GM23338 (cell line): ENCODE results near the gene MAP1LC3B. TPM values are rescaled to one million over a fixed set of nuclear protein-coding genes. Genes with fewer than 3 reads are reported as not detected.
A peak's percentile ranks its signal among the peaks of the same experiment; 100 is the strongest.

ENCODE experiments used
- ATAC-seq: fragments of 200-7000 bp; cut with Tn5 transposase; 3 replicates; pipeline ENCODE4 v1.9.1; 2020
- DNase-seq: peaks from one replicate; pipeline ENCODE4 v3.0.0-alpha.2; 2015; ENCODE audit warnings: low spot score
- H2AFZ ChIP-seq: fragments of 200-600 bp; sonication (generic); 2 replicates; pipeline ENCODE4 v1.8.0; 2016; ENCODE audit warnings: antibody characterized with exemption, mild to moderate bottlenecking, moderate library complexity
- H3F3A ChIP-seq: fragments of 200-600 bp; sonication (generic); replicated peaks from 2 replicates; pipeline ENCODE4 v1.8.0; 2017; ENCODE audit warnings: antibody characterized with exemption, mixed run types, low read depth
- H3K27ac ChIP-seq: fragments of 200-600 bp; sonication (generic); 2 replicates; pipeline ENCODE4 v1.6.1; 2016; ENCODE audit warnings: low read depth
- H3K27me3 ChIP-seq: fragments of 200-600 bp; sonication (generic); 2 replicates; pipeline ENCODE4 v1.8.0; 2016; ENCODE audit warnings: mild to moderate bottlenecking, mixed run types, moderate library complexity; ENCODE audit not compliant: insufficient read depth
- H3K36me3 ChIP-seq: fragments of 200-600 bp; sonication (generic); 2 replicates; pipeline ENCODE4 v1.8.0; 2016; ENCODE audit warnings: mild to moderate bottlenecking; ENCODE audit not compliant: insufficient read depth
- H3K4me1 ChIP-seq: fragments of 200-600 bp; sonication (generic); 2 replicates; pipeline ENCODE4 v1.8.0; 2016; ENCODE audit warnings: mild to moderate bottlenecking, moderate library complexity; ENCODE audit not compliant: insufficient read depth
- H3K4me2 ChIP-seq: fragments of 200-600 bp; sonication (generic); 2 replicates; pipeline ENCODE4 v1.7.1; 2017; ENCODE audit warnings: mixed run types
- H3K4me3 ChIP-seq: fragments of 200-600 bp; sonication (generic); 2 replicates; pipeline ENCODE4 v1.6.1; 2016; ENCODE audit warnings: mixed run types
- H3K79me2 ChIP-seq: fragments of 200-600 bp; sonication (generic); replicated peaks from 2 replicates; pipeline ENCODE4 v1.8.0; 2017; ENCODE audit warnings: mild to moderate bottlenecking; ENCODE audit not compliant: insufficient read depth
- H3K9me2 ChIP-seq: fragments of 200-600 bp; sonication (generic); 2 replicates; pipeline ENCODE4 v1.8.0; 2017; ENCODE audit not compliant: insufficient read depth
- H4K20me1 ChIP-seq: fragments of 200-600 bp; sonication (generic); replicated peaks from 2 replicates; pipeline ENCODE4 v1.8.0; 2017; ENCODE audit warnings: mild to moderate bottlenecking; ENCODE audit not compliant: insufficient read depth
- H3K27ac Mint-ChIP-seq: 2 replicates; pipeline ENCODE4 v1.8.0; 2020; ENCODE audit warnings: inconsistent platforms, mild to moderate bottlenecking, moderate library complexity, mixed read lengths
- H3K27me3 Mint-ChIP-seq: 3 replicates; pipeline ENCODE4 v1.8.0; 2022; ENCODE audit warnings: low read depth, mild to moderate bottlenecking, moderate library complexity, mixed read lengths, inconsistent platforms; ENCODE audit not compliant: insufficient read depth, poor library complexity
- H3K36me3 Mint-ChIP-seq: 3 replicates; pipeline ENCODE4 v1.8.0; 2021; ENCODE audit warnings: low read depth, mild to moderate bottlenecking, inconsistent platforms, moderate library complexity, mixed read lengths
- H3K4me1 Mint-ChIP-seq: 3 replicates; pipeline ENCODE4 v1.8.0; 2020; ENCODE audit warnings: mild to moderate bottlenecking, inconsistent platforms, mixed read lengths
- H3K4me3 Mint-ChIP-seq: 3 replicates; pipeline ENCODE4 v1.8.0; 2021; ENCODE audit warnings: moderate library complexity, mild to moderate bottlenecking, inconsistent platforms, mixed read lengths
- H3K9me3 Mint-ChIP-seq: 3 replicates; pipeline ENCODE4 v1.8.0; 2020; ENCODE audit warnings: moderate library complexity, mild to moderate bottlenecking, inconsistent platforms, mixed read lengths
- CREB1 ChIP-seq: fragments of 250-450 bp; sonication (Bioruptor Pico); IDR thresholded peaks from 2 replicates; pipeline ENCODE4 v1.5.0; 2020; ENCODE audit warnings: low read depth, mild to moderate bottlenecking, moderate library complexity
- EZH2 ChIP-seq: fragments of 200-600 bp; sonication (generic); IDR thresholded peaks from one replicate; pipeline ENCODE4 v1.8.0; 2017; ENCODE audit warnings: antibody characterized with exemption, mild to moderate bottlenecking, low read depth; ENCODE audit not compliant: unreplicated experiment
- EZH2phosphoT487 ChIP-seq: fragments of 200-600 bp; sonication (generic); IDR thresholded peaks from one replicate; pipeline ENCODE4 v1.8.1; 2018; ENCODE audit warnings: antibody characterized with exemption; ENCODE audit not compliant: unreplicated experiment
- JUNB ChIP-seq: IDR thresholded peaks from one replicate; pipeline ENCODE4 v1.6.1; 2016; ENCODE audit warnings: antibody characterized with exemption; ENCODE audit not compliant: unreplicated experiment
- NANOG ChIP-seq: IDR thresholded peaks from 2 replicates; pipeline ENCODE4 v1.6.1; 2016; ENCODE audit warnings: antibody characterized with exemption, borderline replicate concordance
- POLR2AphosphoS5 ChIP-seq: IDR thresholded peaks from 2 replicates; pipeline ENCODE4 v1.6.1; 2016; ENCODE audit warnings: antibody characterized with exemption, low read depth
- STAT1 ChIP-seq: IDR thresholded peaks from one replicate; pipeline ENCODE4 v1.6.1; 2016; ENCODE audit warnings: antibody characterized with exemption; ENCODE audit not compliant: unreplicated experiment
- ZNF114 ChIP-seq: fragments of 250-450 bp; sonication (Bioruptor Pico); IDR thresholded peaks from 2 replicates; pipeline ENCODE4 v1.5.0; 2020; ENCODE audit warnings: mild to moderate bottlenecking, moderate library complexity
- ZNF331 ChIP-seq: fragments of 250-450 bp; sonication (Bioruptor Pico); IDR thresholded peaks from 2 replicates; pipeline ENCODE4 v1.5.0; 2020; ENCODE audit warnings: low read depth, mild to moderate bottlenecking, moderate library complexity
- polyA plus RNA-seq: library from polyadenylated mRNA; unstranded; fragments of >200 nt; fragmentation: Nextera tagmentation; extraction: Ambion mirVana; gene quantifications from 2 replicates; pipeline ENCODE4 v1.2.1, GENCODE V29; 2016
- total RNA-seq: library from RNA; depleted of rRNA; stranded (reverse); fragments of >200 nt; shearing (Covaris generic); gene quantifications from 2 replicates; pipeline ENCODE4 v1.2.3, GENCODE V29; 2014
- TF ChIP-seq, protein P1 (sequence below): IDR thresholded peaks from one replicate; pipeline ENCODE4 v1.6.1; 2018; ENCODE audit warnings: antibody characterized with exemption; ENCODE audit not compliant: unreplicated experiment
- TF ChIP-seq, protein P2 (sequence below): IDR thresholded peaks from 2 replicates; pipeline ENCODE4 v1.6.1; 2016; ENCODE audit warnings: antibody characterized with exemption
- TF ChIP-seq, protein P3 (sequence below): fragments of 250-450 bp; sonication (Bioruptor Pico); IDR thresholded peaks from 2 replicates; pipeline ENCODE4 v1.5.0; 2020; ENCODE audit warnings: mild to moderate bottlenecking, moderate library complexity
- TF ChIP-seq, protein P4 (sequence below), 2 experiments: fragments of 200-600 bp in 1 of 2; sonication (generic) in 1 of 2; conservative IDR thresholded peaks; 2 replicates each; pipeline versions ENCODE4 v1.5.1 to v1.6.1; 2016 to 2017; ENCODE audit warnings: antibody characterized with exemption in 2 of 2, low read depth in 2 of 2, mild to moderate bottlenecking in 2 of 2, moderate library complexity in 1 of 2

Gene MAP1LC3B
- total and polyA plus RNA-seq, 2 experiments from 2014 or later: 35.9 to 80.2 TPM

DNA sequence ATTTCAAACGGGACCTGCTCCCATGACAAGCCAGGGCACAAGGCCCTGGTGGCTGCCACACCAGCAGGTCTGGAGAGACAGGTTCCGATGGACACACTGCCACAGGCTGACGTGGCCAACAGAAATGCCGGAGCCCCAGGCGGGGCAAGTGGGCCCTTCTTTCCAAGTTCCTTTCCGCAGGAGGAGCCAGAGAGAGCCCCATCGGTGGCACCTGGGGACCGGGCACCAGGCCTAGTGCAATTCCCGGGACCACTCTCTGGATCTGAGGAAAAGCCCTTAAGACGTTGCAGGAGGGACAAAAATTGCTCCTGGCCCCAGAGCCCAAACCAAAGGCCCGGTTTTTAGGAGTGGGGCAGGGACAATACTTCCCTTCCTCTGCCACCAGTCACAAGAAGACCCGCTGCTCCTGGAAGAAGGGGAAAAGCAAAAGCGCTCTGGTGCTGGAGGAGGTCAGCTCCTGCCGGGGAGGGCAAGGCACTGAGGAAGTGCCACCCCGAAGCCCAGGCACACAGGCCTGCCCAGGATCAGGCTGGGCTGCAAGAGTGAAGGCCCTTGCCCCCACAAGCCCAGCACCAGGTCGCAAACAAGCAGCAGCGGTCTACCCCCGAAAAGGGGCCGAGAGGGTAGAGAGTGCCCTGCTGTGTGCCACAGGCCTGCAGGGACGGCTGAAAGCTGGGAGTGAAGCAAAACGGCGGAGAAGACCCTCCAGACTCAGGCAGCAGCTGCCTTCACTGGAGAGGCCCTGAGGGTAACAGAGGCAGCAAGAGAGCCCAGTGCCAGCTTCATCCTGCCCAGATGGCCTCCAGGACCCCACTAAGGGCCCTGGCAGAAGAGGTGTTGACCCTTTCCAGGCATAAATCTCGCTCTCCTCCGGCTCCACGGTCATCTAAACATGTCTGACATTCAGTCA, 29.1 kb downstream of the MAP1LC3B start:
- H4K20me1 ChIP-seq: peaks cover 7% of the 10 kb centered on the region
- H3K4me3 Mint-ChIP-seq: no peak overlapping the region
- H3K27ac ChIP-seq: 0 out of 2 replicates have a peak overlapping the region, but pooled peaks have one; percentile 19
- TF ChIP-seq, protein P1, sequence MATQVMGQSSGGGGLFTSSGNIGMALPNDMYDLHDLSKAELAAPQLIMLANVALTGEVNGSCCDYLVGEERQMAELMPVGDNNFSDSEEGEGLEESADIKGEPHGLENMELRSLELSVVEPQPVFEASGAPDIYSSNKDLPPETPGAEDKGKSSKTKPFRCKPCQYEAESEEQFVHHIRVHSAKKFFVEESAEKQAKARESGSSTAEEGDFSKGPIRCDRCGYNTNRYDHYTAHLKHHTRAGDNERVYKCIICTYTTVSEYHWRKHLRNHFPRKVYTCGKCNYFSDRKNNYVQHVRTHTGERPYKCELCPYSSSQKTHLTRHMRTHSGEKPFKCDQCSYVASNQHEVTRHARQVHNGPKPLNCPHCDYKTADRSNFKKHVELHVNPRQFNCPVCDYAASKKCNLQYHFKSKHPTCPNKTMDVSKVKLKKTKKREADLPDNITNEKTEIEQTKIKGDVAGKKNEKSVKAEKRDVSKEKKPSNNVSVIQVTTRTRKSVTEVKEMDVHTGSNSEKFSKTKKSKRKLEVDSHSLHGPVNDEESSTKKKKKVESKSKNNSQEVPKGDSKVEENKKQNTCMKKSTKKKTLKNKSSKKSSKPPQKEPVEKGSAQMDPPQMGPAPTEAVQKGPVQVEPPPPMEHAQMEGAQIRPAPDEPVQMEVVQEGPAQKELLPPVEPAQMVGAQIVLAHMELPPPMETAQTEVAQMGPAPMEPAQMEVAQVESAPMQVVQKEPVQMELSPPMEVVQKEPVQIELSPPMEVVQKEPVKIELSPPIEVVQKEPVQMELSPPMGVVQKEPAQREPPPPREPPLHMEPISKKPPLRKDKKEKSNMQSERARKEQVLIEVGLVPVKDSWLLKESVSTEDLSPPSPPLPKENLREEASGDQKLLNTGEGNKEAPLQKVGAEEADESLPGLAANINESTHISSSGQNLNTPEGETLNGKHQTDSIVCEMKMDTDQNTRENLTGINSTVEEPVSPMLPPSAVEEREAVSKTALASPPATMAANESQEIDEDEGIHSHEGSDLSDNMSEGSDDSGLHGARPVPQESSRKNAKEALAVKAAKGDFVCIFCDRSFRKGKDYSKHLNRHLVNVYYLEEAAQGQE: no peak
- TF ChIP-seq, protein P2, sequence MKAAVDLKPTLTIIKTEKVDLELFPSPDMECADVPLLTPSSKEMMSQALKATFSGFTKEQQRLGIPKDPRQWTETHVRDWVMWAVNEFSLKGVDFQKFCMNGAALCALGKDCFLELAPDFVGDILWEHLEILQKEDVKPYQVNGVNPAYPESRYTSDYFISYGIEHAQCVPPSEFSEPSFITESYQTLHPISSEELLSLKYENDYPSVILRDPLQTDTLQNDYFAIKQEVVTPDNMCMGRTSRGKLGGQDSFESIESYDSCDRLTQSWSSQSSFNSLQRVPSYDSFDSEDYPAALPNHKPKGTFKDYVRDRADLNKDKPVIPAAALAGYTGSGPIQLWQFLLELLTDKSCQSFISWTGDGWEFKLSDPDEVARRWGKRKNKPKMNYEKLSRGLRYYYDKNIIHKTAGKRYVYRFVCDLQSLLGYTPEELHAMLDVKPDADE: no peak
- TF ChIP-seq EZH2 (no peak), POLR2AphosphoS5 (no peak), ZNF114 (CRISPR knock-in tag) (no peak), ZNF331 (no peak), STAT1 (no peak), NANOG (no peak), EZH2phosphoT487 (no peak), CREB1 (CRISPR knock-in tag) (no peak), JUNB (no peak)
- TF ChIP-seq, protein P3, sequence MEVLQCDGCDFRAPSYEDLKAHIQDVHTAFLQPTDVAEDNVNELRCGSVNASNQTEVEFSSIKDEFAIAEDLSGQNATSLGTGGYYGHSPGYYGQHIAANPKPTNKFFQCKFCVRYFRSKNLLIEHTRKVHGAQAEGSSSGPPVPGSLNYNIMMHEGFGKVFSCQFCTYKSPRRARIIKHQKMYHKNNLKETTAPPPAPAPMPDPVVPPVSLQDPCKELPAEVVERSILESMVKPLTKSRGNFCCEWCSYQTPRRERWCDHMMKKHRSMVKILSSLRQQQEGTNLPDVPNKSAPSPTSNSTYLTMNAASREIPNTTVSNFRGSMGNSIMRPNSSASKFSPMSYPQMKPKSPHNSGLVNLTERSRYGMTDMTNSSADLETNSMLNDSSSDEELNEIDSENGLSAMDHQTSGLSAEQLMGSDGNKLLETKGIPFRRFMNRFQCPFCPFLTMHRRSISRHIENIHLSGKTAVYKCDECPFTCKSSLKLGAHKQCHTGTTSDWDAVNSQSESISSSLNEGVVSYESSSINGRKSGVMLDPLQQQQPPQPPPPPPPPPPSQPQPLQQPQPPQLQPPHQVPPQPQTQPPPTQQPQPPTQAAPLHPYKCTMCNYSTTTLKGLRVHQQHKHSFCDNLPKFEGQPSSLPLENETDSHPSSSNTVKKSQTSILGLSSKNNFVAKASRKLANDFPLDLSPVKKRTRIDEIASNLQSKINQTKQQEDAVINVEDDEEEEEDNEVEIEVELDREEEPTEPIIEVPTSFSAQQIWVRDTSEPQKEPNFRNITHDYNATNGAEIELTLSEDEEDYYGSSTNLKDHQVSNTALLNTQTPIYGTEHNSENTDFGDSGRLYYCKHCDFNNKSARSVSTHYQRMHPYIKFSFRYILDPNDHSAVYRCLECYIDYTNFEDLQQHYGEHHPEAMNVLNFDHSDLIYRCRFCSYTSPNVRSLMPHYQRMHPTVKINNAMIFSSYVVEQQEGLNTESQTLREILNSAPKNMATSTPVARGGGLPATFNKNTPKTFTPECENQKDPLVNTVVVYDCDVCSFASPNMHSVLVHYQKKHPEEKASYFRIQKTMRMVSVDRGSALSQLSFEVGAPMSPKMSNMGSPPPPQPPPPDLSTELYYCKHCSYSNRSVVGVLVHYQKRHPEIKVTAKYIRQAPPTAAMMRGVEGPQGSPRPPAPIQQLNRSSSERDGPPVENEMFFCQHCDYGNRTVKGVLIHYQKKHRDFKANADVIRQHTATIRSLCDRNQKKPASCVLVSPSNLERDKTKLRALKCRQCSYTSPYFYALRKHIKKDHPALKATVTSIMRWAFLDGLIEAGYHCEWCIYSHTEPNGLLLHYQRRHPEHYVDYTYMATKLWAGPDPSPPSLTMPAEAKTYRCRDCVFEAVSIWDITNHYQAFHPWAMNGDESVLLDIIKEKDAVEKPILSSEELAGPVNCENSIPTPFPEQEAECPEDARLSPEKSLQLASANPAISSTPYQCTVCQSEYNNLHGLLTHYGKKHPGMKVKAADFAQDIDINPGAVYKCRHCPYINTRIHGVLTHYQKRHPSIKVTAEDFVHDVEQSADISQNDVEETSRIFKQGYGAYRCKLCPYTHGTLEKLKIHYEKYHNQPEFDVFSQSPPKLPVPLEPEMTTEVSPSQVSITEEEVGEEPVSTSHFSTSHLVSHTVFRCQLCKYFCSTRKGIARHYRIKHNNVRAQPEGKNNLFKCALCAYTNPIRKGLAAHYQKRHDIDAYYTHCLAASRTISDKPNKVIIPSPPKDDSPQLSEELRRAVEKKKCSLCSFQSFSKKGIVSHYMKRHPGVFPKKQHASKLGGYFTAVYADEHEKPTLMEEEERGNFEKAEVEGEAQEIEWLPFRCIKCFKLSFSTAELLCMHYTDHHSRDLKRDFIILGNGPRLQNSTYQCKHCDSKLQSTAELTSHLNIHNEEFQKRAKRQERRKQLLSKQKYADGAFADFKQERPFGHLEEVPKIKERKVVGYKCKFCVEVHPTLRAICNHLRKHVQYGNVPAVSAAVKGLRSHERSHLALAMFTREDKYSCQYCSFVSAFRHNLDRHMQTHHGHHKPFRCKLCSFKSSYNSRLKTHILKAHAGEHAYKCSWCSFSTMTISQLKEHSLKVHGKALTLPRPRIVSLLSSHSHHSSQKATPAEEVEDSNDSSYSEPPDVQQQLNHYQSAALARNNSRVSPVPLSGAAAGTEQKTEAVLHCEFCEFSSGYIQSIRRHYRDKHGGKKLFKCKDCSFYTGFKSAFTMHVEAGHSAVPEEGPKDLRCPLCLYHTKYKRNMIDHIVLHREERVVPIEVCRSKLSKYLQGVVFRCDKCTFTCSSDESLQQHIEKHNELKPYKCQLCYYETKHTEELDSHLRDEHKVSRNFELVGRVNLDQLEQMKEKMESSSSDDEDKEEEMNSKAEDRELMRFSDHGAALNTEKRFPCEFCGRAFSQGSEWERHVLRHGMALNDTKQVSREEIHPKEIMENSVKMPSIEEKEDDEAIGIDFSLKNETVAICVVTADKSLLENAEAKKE (CRISPR knock-in tag): no peak
- TF ChIP-seq, protein P4, sequence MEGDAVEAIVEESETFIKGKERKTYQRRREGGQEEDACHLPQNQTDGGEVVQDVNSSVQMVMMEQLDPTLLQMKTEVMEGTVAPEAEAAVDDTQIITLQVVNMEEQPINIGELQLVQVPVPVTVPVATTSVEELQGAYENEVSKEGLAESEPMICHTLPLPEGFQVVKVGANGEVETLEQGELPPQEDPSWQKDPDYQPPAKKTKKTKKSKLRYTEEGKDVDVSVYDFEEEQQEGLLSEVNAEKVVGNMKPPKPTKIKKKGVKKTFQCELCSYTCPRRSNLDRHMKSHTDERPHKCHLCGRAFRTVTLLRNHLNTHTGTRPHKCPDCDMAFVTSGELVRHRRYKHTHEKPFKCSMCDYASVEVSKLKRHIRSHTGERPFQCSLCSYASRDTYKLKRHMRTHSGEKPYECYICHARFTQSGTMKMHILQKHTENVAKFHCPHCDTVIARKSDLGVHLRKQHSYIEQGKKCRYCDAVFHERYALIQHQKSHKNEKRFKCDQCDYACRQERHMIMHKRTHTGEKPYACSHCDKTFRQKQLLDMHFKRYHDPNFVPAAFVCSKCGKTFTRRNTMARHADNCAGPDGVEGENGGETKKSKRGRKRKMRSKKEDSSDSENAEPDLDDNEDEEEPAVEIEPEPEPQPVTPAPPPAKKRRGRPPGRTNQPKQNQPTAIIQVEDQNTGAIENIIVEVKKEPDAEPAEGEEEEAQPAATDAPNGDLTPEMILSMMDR (conservative IDR thresholded peaks at IDR 0.05; ENCODE audit: low read depth in 2 of 2): no peak
- no peak for ATAC-seq
- H3K27me3 Mint-ChIP-seq: peaks cover 10% of the 10 kb centered on the region
- no peak overlapping the region for H3K27ac Mint-ChIP-seq
- H3K79me2 ChIP-seq: 0 out of 2 replicates have a peak, but pooled peaks cover 2% of the 10 kb centered on the region
- no peaks in the 10 kb centered on the region for H3K9me2 ChIP-seq
- no peaks in the 10 kb centered on the region for H3F3A ChIP-seq
- H3K4me2 ChIP-seq: no peak overlapping the region
- H3K4me1 Mint-ChIP-seq: peaks cover 29% of the 10 kb centered on the region
- H3K27me3 ChIP-seq: no peaks in the 10 kb centered on the region
- H3K36me3 Mint-ChIP-seq: peaks cover 49% of the 10 kb centered on the region
- no peak for DNase-seq
- H3K36me3 ChIP-seq: peaks cover 3% of the 10 kb centered on the region; the same call in 1 of the 2 replicates
- H3K4me1 ChIP-seq: peaks cover 8% of the 10 kb centered on the region
- H2AFZ ChIP-seq: no peak overlapping the region
- H3K9me3 Mint-ChIP-seq: no peaks in the 10 kb centered on the region; the same call in 2 of the 3 replicates
- no peak overlapping the region for H3K4me3 ChIP-seq
